ENCODE data around the gene SMS. TPM values are rescaled to one million over a fixed set of nuclear protein-coding genes. Genes with fewer than 3 reads are reported as not detected.

The SMS gene
- total and polyA plus RNA-seq, 2 donors (not counting 1 experiment from before 2014, with no cell fraction given) = 7.0 to 30.5 TPM

- Histone ChIP-seq H3K79me2 (ENCODE audit: control insufficient read depth, insufficient read depth, low read length) (no peaks in the 10 kb centered on the region), H3K9ac (ENCODE audit: low read length) (no peak overlapping the region), H3K4me2 (replicated peaks; ENCODE audit: low read depth, low read length, poor library complexity, severe bottlenecking) (no peak overlapping the region), H3K27me3 (replicated peaks in 1 of 4; ENCODE audit: control extremely low read depth in 1 of 4, control insufficient read depth in 3 of 4, insufficient read depth in 4 of 4, low read length in 3 of 4) (no peaks in the 10 kb centered on the region), H3K4me3 (ENCODE audit: control extremely low read depth in 1 of 5, extremely low read depth in 1 of 5, insufficient read depth in 1 of 5, low read depth in 2 of 5, low read length in 4 of 5) (no peak overlapping the region), H4K20me1 (ENCODE audit: control insufficient read depth, insufficient read depth, low read length, poor library complexity, severe bottlenecking) (no peaks in the 10 kb centered on the region), H3K27ac (ENCODE audit: low read length in 2 of 2) (no peak overlapping the region), H3K9me3 (ENCODE audit: control extremely low read depth in 1 of 3, control insufficient read depth in 2 of 3, insufficient read depth in 1 of 3, low read length in 2 of 3) (no peaks in the 10 kb centered on the region), H2AFZ (ENCODE audit: insufficient read depth, low read depth, low read length, poor library complexity, severe bottlenecking) (no peak overlapping the region), H3K4me1 (ENCODE audit: control insufficient read depth in 2 of 2, insufficient read depth in 2 of 2, low read length in 2 of 2) (no peaks in the 10 kb centered on the region), H3K36me3 (replicated peaks in 1 of 2; ENCODE audit: control extremely low read depth in 1 of 2, control insufficient read depth in 1 of 2, extremely low read depth in 1 of 2, insufficient read depth in 2 of 2, low read length in 1 of 2) (peaks cover 0 to 3% of the 10 kb centered on the region in 2 experiments)
- intact Hi-C loops (cut with micrococcal nuclease) = no loop called here
- H3K27ac Mint-ChIP-seq = no peak overlapping the region
- TF ChIP-seq CTCF (IDR thresholded peaks at IDR 0.05) = no peak
- no peak for TF ChIP-seq EZH2 (IDR thresholded peaks at IDR 0.05; ENCODE audit: borderline replicate concordance, insufficient read depth, low read depth, low read length, poor library complexity, severe bottlenecking)
- ChIA-PET POLR2A (no interaction called here), CTCF (no interaction called here)
- H3K4me3 Mint-ChIP-seq = no peak overlapping the region
- ATAC-seq (ENCODE audit: low read depth) = no peak
- H3K9me3 Mint-ChIP-seq (ENCODE audit: insufficient read depth) = no peaks in the 10 kb centered on the region
- H3K4me1 Mint-ChIP-seq = peaks cover 3% of the 10 kb centered on the region
- 87% methylated on average over 4 of the region's 6 CpGs for WGBS (ENCODE audit: insufficient coverage)
- DNase-seq = no peak
- no peaks in the 10 kb centered on the region for H3K27me3 Mint-ChIP-seq
Measured at GRCh38 chrX:21982311-21982710, 41.8 kb downstream of the SMS start.

DNA sequence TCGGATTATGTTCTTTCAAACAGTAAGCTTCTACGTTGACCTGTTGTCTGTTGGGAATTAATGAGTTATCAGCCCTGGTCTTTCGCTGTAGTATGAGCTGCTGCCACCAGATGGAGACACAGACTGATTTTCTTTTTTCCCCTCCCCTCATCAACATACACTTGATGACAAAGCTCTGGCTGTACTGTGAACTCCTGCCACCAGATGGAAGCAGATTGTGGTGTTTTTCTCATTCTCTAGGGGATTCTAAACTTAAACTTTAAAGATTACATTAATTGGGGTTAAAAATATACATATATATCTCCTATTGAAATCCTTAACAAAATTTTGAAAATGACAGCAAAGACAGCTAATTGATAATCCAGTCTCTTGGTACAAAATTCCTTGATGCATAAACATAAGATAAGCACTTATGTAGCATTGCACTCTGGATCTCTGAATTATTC, 44.8 kb downstream of the SMS start:
- Histone ChIP-seq H3K9me3 (ENCODE audit: control extremely low read depth in 1 of 3, control insufficient read depth in 2 of 3, insufficient read depth in 1 of 3, low read length in 2 of 3) (no peaks in the 10 kb centered on the region), H3K4me2 (replicated peaks; ENCODE audit: low read depth, low read length, poor library complexity, severe bottlenecking) (no peak overlapping the region), H3K27me3 (replicated peaks in 1 of 4; ENCODE audit: control extremely low read depth in 1 of 4, control insufficient read depth in 3 of 4, insufficient read depth in 4 of 4, low read length in 3 of 4) (no peaks in the 10 kb centered on the region), H3K4me3 (ENCODE audit: control extremely low read depth in 1 of 5, extremely low read depth in 1 of 5, insufficient read depth in 1 of 5, low read depth in 2 of 5, low read length in 4 of 5) (no peak overlapping the region), H2AFZ (ENCODE audit: insufficient read depth, low read depth, low read length, poor library complexity, severe bottlenecking) (no peak overlapping the region), H3K4me1 (ENCODE audit: control insufficient read depth in 2 of 2, insufficient read depth in 2 of 2, low read length in 2 of 2) (peaks cover 0 to 13% of the 10 kb centered on the region in 2 donors), H3K27ac (ENCODE audit: low read length in 2 of 2) (no peak overlapping the region), H3K36me3 (replicated peaks in 1 of 2; ENCODE audit: control extremely low read depth in 1 of 2, control insufficient read depth in 1 of 2, extremely low read depth in 1 of 2, insufficient read depth in 2 of 2, low read length in 1 of 2) (no peaks in the 10 kb centered on the region), H3K79me2 (ENCODE audit: control insufficient read depth, insufficient read depth, low read length) (no peaks in the 10 kb centered on the region), H4K20me1 (ENCODE audit: control insufficient read depth, insufficient read depth, low read length, poor library complexity, severe bottlenecking) (no peaks in the 10 kb centered on the region), H3K9ac (ENCODE audit: low read length) (no peak overlapping the region)
- Mint-ChIP-seq H3K4me1 (peaks cover 13% of the 10 kb centered on the region), H3K4me3 (no peak overlapping the region), H3K27ac (peak overlapping the region; percentile 10), H3K9me3 (ENCODE audit: insufficient read depth) (no peaks in the 10 kb centered on the region), H3K27me3 (no peaks in the 10 kb centered on the region)
- ChIA-PET POLR2A (no interaction called here), CTCF (interaction anchor here (0.6 to 3.8 kb wide), 39 partner anchors 9 to 1918 kb away, joined by 3 to 59 read pairs (median 5); partner anchors contain the start of gene MBTPS2)
- DNase-seq = peak; percentile 80
- WGBS (ENCODE audit: insufficient coverage) = no CpG with 5 or more reads among the region's 3 CpGs
- intact Hi-C loops (cut with micrococcal nuclease) = loop anchor here (2.0 to 5.0 kb wide), 3 partner anchors 152 to 1631 kb away; no protein-coding TSS in a partner anchor
- TF ChIP-seq CTCF (IDR thresholded peaks at IDR 0.05) (peak; percentile 82), EZH2 (IDR thresholded peaks at IDR 0.05; ENCODE audit: borderline replicate concordance, insufficient read depth, low read depth, low read length, poor library complexity, severe bottlenecking) (no peak)
- peak; percentile 94 for ATAC-seq (ENCODE audit: low read depth)

Measured in B cell (primary cell).